SU-DHL-6 (cell line): ENCODE measurements around the gene NEUROD2.

Experiments
- H2AFZ ChIP-seq: fragments of 200-600 bp; sonication (generic); 2 replicates; pipeline ENCODE4 v1.6.1; 2014; ENCODE audit warnings: low read depth, mild to moderate bottlenecking, moderate library complexity, mixed read lengths, antibody characterized with exemption, low read length; ENCODE audit not compliant: severe bottlenecking
- H3F3A ChIP-seq: fragments of 200-600 bp; shearing (Covaris generic); 2 replicates; pipeline ENCODE4 v1.6.0; 2016; ENCODE audit warnings: antibody characterized with exemption, mild to moderate bottlenecking; ENCODE audit not compliant: insufficient read depth
- H3K27ac ChIP-seq: fragments of 200-600 bp; sonication (generic); 2 replicates; pipeline ENCODE4 v1.5.1; 2016; ENCODE audit warnings: low read depth, mild to moderate bottlenecking, low read length, moderate library complexity, mixed read lengths
- H3K27me3 ChIP-seq: fragments of 200-600 bp; sonication (generic), shearing (Covaris generic); 2 replicates; pipeline ENCODE4 v1.6.0; 2014; ENCODE audit warnings: mild to moderate bottlenecking, low read length
- H3K36me3 ChIP-seq: fragments of 200-600 bp; sonication (generic); 2 replicates; pipeline ENCODE4 v1.6.1; 2014; ENCODE audit warnings: mild to moderate bottlenecking, low read length, mixed read lengths
- H3K4me2 ChIP-seq: fragments of 300-600, 200-600 bp; shearing (Covaris generic), sonication (generic); 2 replicates; pipeline ENCODE4 v1.6.0; 2014; ENCODE audit warnings: low read length, low read depth, mild to moderate bottlenecking; ENCODE audit not compliant: poor library complexity, severe bottlenecking
- H3K4me3 ChIP-seq: fragments of 200-600 bp; sonication (generic); 2 replicates; pipeline ENCODE4 v1.5.1; 2014; ENCODE audit warnings: antibody characterized with exemption, low read length, mild to moderate bottlenecking, mixed read lengths; ENCODE audit not compliant: insufficient read depth, poor library complexity, severe bottlenecking
- H3K79me2 ChIP-seq: fragments of 200-600 bp; sonication (generic); 2 replicates; pipeline ENCODE4 v1.6.1; 2014; ENCODE audit warnings: mild to moderate bottlenecking, low read length, moderate library complexity; ENCODE audit not compliant: insufficient read depth
- H3K9ac ChIP-seq: fragments of 200-600 bp; sonication (generic); 2 replicates; pipeline ENCODE4 v1.7.0; 2014; ENCODE audit warnings: mild to moderate bottlenecking, low read length
- H3K9me2 ChIP-seq: fragments of 200-600 bp; sonication (generic); replicated peaks from 2 replicates; pipeline ENCODE4 v1.6.1; 2014; ENCODE audit warnings: low read length; ENCODE audit not compliant: insufficient read depth
- H3K9me3 ChIP-seq: fragments of 200-600 bp; sonication (generic); 2 replicates; pipeline ENCODE4 v1.6.1; 2014; ENCODE audit warnings: low read length, mixed read lengths; ENCODE audit not compliant: insufficient read depth
- H4K20me1 ChIP-seq: fragments of 200-600 bp; sonication (generic); 2 replicates; pipeline ENCODE4 v1.6.1; 2014; ENCODE audit warnings: low read depth, mild to moderate bottlenecking, antibody characterized with exemption, low read length, moderate library complexity, mixed read lengths
- CTCF ChIP-seq: fragments of 200-600 bp; sonication (generic); IDR thresholded peaks from one replicate; pipeline ENCODE4 v1.5.1; 2017; ENCODE audit warnings: antibody characterized with exemption, mild to moderate bottlenecking, low read length, moderate library complexity; ENCODE audit not compliant: insufficient read depth, poor library complexity, severe bottlenecking
- EZH2phosphoT487 ChIP-seq: fragments of 200-600 bp; sonication (generic), shearing (Covaris generic); conservative IDR thresholded peaks from 2 replicates; pipeline ENCODE4 v1.6.1; 2018; ENCODE audit warnings: mild to moderate bottlenecking, antibody characterized with exemption, low read length, moderate library complexity, mixed read lengths

Gene NEUROD2

GRCh38 chr17:39618246-39618913, 10.7 kb upstream of the NEUROD2 start:
- Histone ChIP-seq H3K79me2 (no peaks in the 10 kb centered on the region), H3K27ac (no peak overlapping the region), H3K4me3 (peak overlapping the region; percentile 59), H3K4me2 (peak overlapping the region; percentile 79), H3K27me3 (no peaks in the 10 kb centered on the region), H3K9me3 (no peaks in the 10 kb centered on the region), H2AFZ (peak overlapping the region; percentile 93), H3F3A (peaks cover 26% of the 10 kb centered on the region), H3K36me3 (no peaks in the 10 kb centered on the region), H3K9me2 (no peaks in the 10 kb centered on the region), H4K20me1 (no peaks in the 10 kb centered on the region), H3K9ac (peak overlapping the region; percentile 59)
- TF ChIP-seq EZH2phosphoT487 = no peak
- no peak for TF ChIP-seq CTCF

GRCh38 chr17:39617446-39618245, 9.9 kb upstream of the NEUROD2 start:
- Histone ChIP-seq H3K9me3 (no peaks in the 10 kb centered on the region), H2AFZ (peak overlapping the region; percentile 93), H3K27me3 (no peaks in the 10 kb centered on the region), H3K9me2 (no peaks in the 10 kb centered on the region), H3K79me2 (no peaks in the 10 kb centered on the region), H3K4me2 (peak overlapping the region; percentile 79), H3K4me3 (peak overlapping the region; percentile 59), H4K20me1 (no peaks in the 10 kb centered on the region), H3F3A (peaks cover 26% of the 10 kb centered on the region), H3K9ac (peak overlapping the region; percentile 59), H3K27ac (no peak overlapping the region; the same call in 1 of the 2 replicates), H3K36me3 (no peaks in the 10 kb centered on the region)
- TF ChIP-seq EZH2phosphoT487 (no peak), CTCF (no peak)

- TF ChIP-seq EZH2phosphoT487 (no peak), CTCF (no peak)
- Histone ChIP-seq H3K9me3 (no peaks in the 10 kb centered on the region), H3F3A (peaks cover 22% of the 10 kb centered on the region), H3K9ac (peak overlapping the region; percentile 59), H3K27ac (no peak overlapping the region), H3K4me2 (peak overlapping the region; percentile 79), H4K20me1 (no peaks in the 10 kb centered on the region), H3K4me3 (peak overlapping the region; percentile 47), H3K27me3 (no peaks in the 10 kb centered on the region), H3K9me2 (no peaks in the 10 kb centered on the region), H3K36me3 (no peaks in the 10 kb centered on the region), H3K79me2 (no peaks in the 10 kb centered on the region), H2AFZ (peak overlapping the region; percentile 83)
These were observed 9.4 kb upstream of the NEUROD2 start for GRCh38 chr17:39617100-39617445.
